GM12801 (cell line): Measurements from ENCODE around the gene CELA2A.

ENCODE experiments used
- CTCF ChIP-seq: IDR thresholded peaks from one replicate; pipeline ENCODE4 v1.5.1; 2011; ENCODE audit warnings: control low read depth; ENCODE audit not compliant: insufficient read length; ENCODE audit errors: extremely low read depth

The CELA2A gene

GRCh38 chr1:15492596-15492995, 36.1 kb downstream of the CELA2A start:
- no peak for TF ChIP-seq CTCF

GRCh38 chr1:15493869-15494390, 37.4 kb downstream of the CELA2A start:
- no peak for TF ChIP-seq CTCF

- TF ChIP-seq CTCF = no peak
Measured at GRCh38 chr1:15500184-15501178, 43.9 kb downstream of the CELA2A start.

- no peak for TF ChIP-seq CTCF
Measured at GRCh38 chr1:15501208-15502032, 44.9 kb downstream of the CELA2A start.

GRCh38 chr1:15504436-15504835, 47.9 kb downstream of the CELA2A start:
- TF ChIP-seq CTCF = no peak

GRCh38 chr1:15506831-15507230, 50.3 kb downstream of the CELA2A start:
- TF ChIP-seq CTCF = no peak

- TF ChIP-seq CTCF = no peak
Measured at GRCh38 chr1:15507278-15507677, 50.7 kb downstream of the CELA2A start.
